Left ventricle myocardium inferior (tissue), 1 donor: Measurements from ENCODE around the gene ZNRF1. TPM values are rescaled to one million over a fixed set of nuclear protein-coding genes. Genes with fewer than 3 reads are reported as not detected.

Experiments
- DNase-seq: peaks from one replicate; pipeline ENCODE4 v3.0.0-alpha.2; 2020
- H3K27ac ChIP-seq: fragments of 200-600 bp; replicated peaks from 2 replicates; pipeline ENCODE4 v1.8.0; 2021
- H3K27me3 ChIP-seq: fragments of 200-600 bp; 2 replicates; pipeline ENCODE4 v1.8.0; 2021; ENCODE audit warnings: low read depth
- H3K36me3 ChIP-seq: fragments of 200-600 bp; 2 replicates; pipeline ENCODE4 v1.8.0; 2021
- H3K4me1 ChIP-seq: fragments of 200-600 bp; 2 replicates; pipeline ENCODE4 v1.8.0; 2021
- H3K4me3 ChIP-seq: fragments of 200-600 bp; 2 replicates; pipeline ENCODE4 v1.8.0; 2021; ENCODE audit warnings: mild to moderate bottlenecking, moderate library complexity
- H3K9me3 ChIP-seq: fragments of 200-600 bp; replicated peaks from 2 replicates; pipeline ENCODE4 v1.8.0; 2021
- intact Hi-C: fragments of 100-400 bp; cut with micrococcal nuclease; formaldehyde crosslinking; loops from one replicate; pipeline ENCODE4 v1.11.0; 2022
- total RNA-seq: library from RNA; stranded (reverse); fragmentation: NEBNext Ultra II Directional; extraction: Animal tissue kit (Norgen Biotek cat#: 25700); gene quantifications from one replicate; pipeline ENCODE4 v1.2.1, GENCODE V29; 2021
- TF ChIP-seq, protein P1 (sequence below): fragments of 200-600 bp; IDR thresholded peaks from 2 replicates; pipeline ENCODE4 v1.8.0; 2021; ENCODE audit warnings: antibody characterized with exemption, mild to moderate bottlenecking, borderline replicate concordance
- donor health status: DM: no; HTN: yes; CAD: no; lungs with severe emphysema.

The ZNRF1 gene
- total RNA-seq, 1 donor from 2014 or later, result 22.3 TPM

GRCh38 chr16:75085556-75085955, 86.7 kb downstream of the ZNRF1 start:
- Histone ChIP-seq H3K4me1 (peaks cover 60% of the 10 kb centered on the region), H3K9me3 (no peaks in the 10 kb centered on the region), H3K36me3 (peaks cover 3% of the 10 kb centered on the region), H3K4me3 (no peak overlapping the region), H3K27ac (no peak overlapping the region), H3K27me3 (no peaks in the 10 kb centered on the region)
- intact Hi-C loops, result no loop called here
- TF ChIP-seq, protein P1, sequence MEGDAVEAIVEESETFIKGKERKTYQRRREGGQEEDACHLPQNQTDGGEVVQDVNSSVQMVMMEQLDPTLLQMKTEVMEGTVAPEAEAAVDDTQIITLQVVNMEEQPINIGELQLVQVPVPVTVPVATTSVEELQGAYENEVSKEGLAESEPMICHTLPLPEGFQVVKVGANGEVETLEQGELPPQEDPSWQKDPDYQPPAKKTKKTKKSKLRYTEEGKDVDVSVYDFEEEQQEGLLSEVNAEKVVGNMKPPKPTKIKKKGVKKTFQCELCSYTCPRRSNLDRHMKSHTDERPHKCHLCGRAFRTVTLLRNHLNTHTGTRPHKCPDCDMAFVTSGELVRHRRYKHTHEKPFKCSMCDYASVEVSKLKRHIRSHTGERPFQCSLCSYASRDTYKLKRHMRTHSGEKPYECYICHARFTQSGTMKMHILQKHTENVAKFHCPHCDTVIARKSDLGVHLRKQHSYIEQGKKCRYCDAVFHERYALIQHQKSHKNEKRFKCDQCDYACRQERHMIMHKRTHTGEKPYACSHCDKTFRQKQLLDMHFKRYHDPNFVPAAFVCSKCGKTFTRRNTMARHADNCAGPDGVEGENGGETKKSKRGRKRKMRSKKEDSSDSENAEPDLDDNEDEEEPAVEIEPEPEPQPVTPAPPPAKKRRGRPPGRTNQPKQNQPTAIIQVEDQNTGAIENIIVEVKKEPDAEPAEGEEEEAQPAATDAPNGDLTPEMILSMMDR, result no peak
- no peak for DNase-seq

DNA sequence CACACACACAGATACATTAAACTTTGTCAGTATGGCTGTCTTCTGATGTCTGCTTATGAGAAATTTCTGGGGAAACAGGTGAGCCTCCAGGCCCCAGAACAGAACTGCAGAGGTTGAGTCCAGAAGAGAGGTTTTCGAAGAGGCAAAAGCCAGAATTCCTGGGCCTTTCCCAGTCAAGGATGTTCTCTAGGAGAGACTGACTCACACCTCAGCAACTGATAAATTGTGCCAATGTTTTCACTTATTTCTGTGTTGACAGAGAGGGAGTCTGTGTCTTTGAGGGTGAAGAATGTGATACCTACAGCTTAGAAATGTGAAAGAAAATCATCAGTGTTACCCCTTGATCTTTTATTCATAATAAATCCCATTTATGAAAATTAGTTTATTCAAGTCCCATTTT, 87.5 kb downstream of the ZNRF1 start:
- no peak overlapping the region for H3K4me3 ChIP-seq
- intact Hi-C loops, result no loop called here
- DNase-seq, result no peak
- TF ChIP-seq, protein P1, result no peak
- H3K36me3 ChIP-seq, result peaks cover 3% of the 10 kb centered on the region
- no peak overlapping the region for H3K27ac ChIP-seq
- no peaks in the 10 kb centered on the region for H3K27me3 ChIP-seq
- no peaks in the 10 kb centered on the region for H3K9me3 ChIP-seq
- H3K4me1 ChIP-seq, result peaks cover 60% of the 10 kb centered on the region

- intact Hi-C loops, result no loop called here
- peaks cover 3% of the 10 kb centered on the region for H3K36me3 ChIP-seq
- no peaks in the 10 kb centered on the region for H3K9me3 ChIP-seq
- H3K4me1 ChIP-seq, result peaks cover 62% of the 10 kb centered on the region
- no peak for DNase-seq
- H3K27me3 ChIP-seq, result no peaks in the 10 kb centered on the region
- no peak overlapping the region for H3K4me3 ChIP-seq
- H3K27ac ChIP-seq, result peak overlapping the region; percentile 81
- TF ChIP-seq, protein P1, result no peak
Measured at GRCh38 chr16:75086688-75087374, 88.0 kb downstream of the ZNRF1 start.

GRCh38 chr16:75087375-75087979, 88.7 kb downstream of the ZNRF1 start:
- Histone ChIP-seq H3K4me3 (peak overlapping the region; percentile 35), H3K27me3 (no peaks in the 10 kb centered on the region), H3K4me1 (peaks cover 63% of the 10 kb centered on the region), H3K27ac (peak overlapping the region; percentile 81), H3K9me3 (no peaks in the 10 kb centered on the region), H3K36me3 (peaks cover 3% of the 10 kb centered on the region)
- DNase-seq, result peak; percentile 54
- intact Hi-C loops, result no loop called here
- TF ChIP-seq, protein P1, result peak; percentile 11

GRCh38 chr16:75088216-75088615, 89.4 kb downstream of the ZNRF1 start:
- H3K4me1 ChIP-seq, result peaks cover 68% of the 10 kb centered on the region
- intact Hi-C loops, result no loop called here
- DNase-seq, result no peak
- H3K27ac ChIP-seq, result peak overlapping the region; percentile 81
- TF ChIP-seq, protein P1, result no peak
- H3K36me3 ChIP-seq, result peaks cover 3% of the 10 kb centered on the region
- H3K27me3 ChIP-seq, result no peaks in the 10 kb centered on the region
- H3K9me3 ChIP-seq, result no peaks in the 10 kb centered on the region
- H3K4me3 ChIP-seq, result peak overlapping the region; percentile 35
